ENCODE measurements around the gene ZNF708.
"Not testable (repeated sequence)": the region's sequence is repeated elsewhere in the genome, so short reads cannot be mapped to it uniquely, and the experiment has no call there.

ZNF708 gene

GRCh38 chr19:21260164-21260847, 68.9 kb downstream of the ZNF708 start:
- no peak for DNase-seq (ENCODE audit: low read depth in 2 of 2)

GRCh38 chr19:21259421-21260124, 69.6 kb downstream of the ZNF708 start:
- DNase-seq (ENCODE audit: low read depth in 2 of 2): not testable (repeated sequence)

DNA sequence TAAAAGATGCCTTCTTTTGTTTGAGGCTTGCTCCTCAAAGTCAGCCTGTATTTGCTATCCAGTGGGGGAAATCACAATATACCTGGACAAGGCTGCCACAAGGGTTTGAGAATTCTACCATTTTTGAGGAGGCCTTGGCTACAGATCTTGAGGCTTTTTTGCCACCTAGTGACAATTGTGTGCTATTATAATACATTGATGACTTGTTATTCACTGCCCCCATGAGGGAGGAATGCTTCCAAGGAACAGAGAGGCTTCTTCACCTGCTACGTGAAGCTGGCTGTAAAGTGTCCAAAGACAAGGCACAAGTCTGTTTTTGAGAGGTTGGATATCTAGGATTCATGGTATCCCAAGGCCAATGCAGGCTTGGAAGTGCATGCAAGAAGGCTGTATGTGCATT, 72.5 kb downstream of the ZNF708 start:
- DNase-seq (ENCODE audit: low read depth in 2 of 2): no peak
